ENCODE results near the gene FTCDNL1. TPM values are rescaled to one million over a fixed set of nuclear protein-coding genes. Genes with fewer than 3 reads are reported as not detected.

FTCDNL1 gene
- total RNA-seq, 1 donor from 2014 or later = 0.06 TPM

- no peak overlapping the region for H3K4me3 ChIP-seq (ENCODE audit: low read depth, low read length)
- no peak for DNase-seq (ENCODE audit: low read depth)
- TF ChIP-seq, protein P1, sequence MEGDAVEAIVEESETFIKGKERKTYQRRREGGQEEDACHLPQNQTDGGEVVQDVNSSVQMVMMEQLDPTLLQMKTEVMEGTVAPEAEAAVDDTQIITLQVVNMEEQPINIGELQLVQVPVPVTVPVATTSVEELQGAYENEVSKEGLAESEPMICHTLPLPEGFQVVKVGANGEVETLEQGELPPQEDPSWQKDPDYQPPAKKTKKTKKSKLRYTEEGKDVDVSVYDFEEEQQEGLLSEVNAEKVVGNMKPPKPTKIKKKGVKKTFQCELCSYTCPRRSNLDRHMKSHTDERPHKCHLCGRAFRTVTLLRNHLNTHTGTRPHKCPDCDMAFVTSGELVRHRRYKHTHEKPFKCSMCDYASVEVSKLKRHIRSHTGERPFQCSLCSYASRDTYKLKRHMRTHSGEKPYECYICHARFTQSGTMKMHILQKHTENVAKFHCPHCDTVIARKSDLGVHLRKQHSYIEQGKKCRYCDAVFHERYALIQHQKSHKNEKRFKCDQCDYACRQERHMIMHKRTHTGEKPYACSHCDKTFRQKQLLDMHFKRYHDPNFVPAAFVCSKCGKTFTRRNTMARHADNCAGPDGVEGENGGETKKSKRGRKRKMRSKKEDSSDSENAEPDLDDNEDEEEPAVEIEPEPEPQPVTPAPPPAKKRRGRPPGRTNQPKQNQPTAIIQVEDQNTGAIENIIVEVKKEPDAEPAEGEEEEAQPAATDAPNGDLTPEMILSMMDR (conservative IDR thresholded peaks at IDR 0.05; ENCODE audit: low read depth, low read length) = no peak
Measured at GRCh38 chr2:199812493-199812892, 38.5 kb downstream of the FTCDNL1 start.

DNA sequence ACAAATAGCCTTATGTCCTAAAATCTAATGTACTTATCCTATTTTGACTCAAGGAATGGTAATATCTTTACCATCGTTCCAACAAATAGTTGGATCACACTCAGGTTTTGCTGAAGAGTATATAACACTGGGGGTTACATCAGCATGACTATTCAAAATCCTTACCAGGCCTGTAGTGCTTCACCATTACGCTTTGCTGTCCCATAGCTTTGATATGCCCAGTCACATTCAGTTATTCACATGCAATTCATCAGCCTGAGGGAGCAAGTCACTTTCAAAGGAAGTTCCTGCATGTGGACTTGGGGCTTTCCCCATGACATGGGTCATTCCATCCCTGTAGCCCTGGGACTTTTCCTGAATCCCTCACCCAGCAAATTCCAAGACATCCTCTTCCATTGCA, 39.6 kb downstream of the FTCDNL1 start:
- TF ChIP-seq, protein P1 (conservative IDR thresholded peaks at IDR 0.05; ENCODE audit: low read depth, low read length) = no peak
- DNase-seq (ENCODE audit: low read depth) = no peak
- H3K4me3 ChIP-seq (ENCODE audit: low read depth, low read length) = no peak overlapping the region

DNA sequence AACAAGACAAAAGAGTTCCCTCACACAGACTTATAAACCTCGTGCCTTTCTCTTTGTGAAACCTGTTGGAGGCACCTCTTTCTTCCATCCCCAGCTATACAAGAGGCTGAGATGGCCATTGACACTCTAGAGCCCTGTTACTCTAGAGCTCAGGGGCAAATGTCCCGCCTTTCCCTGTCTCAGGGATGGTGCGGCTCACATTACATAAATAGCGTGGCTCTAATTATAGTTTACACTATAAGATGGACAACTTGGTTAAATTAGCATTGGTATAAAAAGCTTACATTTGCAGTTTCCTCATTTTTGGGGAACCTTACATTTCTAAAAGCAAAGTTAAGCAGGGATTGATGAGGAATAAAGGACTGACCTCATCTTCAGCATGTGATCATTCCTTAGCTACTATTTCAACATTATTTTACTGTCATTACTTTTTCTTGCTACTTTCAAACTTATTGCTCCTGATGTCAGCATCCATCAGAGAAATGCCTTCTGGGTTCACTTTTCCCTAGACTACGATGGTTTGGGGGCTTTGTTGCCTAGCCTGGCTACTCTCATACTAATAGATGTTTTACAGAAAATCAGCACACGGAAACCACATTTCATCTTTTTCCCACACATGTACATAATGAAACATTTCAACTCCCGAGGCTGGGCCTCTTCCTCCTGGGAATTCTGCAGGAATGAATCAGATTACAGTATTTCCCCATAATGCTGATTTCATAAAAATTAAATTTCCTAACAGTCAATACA, 40.4 kb downstream of the FTCDNL1 start:
- no peak overlapping the region for H3K4me3 ChIP-seq (ENCODE audit: low read depth, low read length)
- DNase-seq (ENCODE audit: low read depth) = no peak
- TF ChIP-seq, protein P1 (conservative IDR thresholded peaks at IDR 0.05; ENCODE audit: low read depth, low read length) = no peak

DNA sequence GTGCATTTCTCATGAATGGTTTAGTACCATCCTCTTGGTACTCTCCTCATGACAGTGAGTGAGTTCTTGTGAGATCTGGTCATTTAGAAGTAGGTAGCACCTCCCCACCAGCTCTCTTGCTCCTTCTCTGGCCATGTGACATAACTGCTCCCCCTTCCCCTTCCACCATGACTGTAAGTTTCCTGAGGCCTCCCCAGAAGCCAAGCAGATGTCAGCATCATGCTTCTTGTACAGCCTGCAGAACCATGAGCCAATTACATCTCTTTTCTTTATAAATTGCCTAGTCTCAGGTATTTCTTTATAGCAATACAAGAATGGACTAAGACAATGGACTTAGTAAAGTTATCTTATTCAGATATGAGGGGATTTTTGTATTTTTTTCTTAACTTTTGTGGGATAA, 43.0 kb downstream of the FTCDNL1 start:
- DNase-seq (ENCODE audit: low read depth) = no peak
- H3K4me3 ChIP-seq (ENCODE audit: low read depth, low read length) = no peak overlapping the region
- TF ChIP-seq, protein P1 (conservative IDR thresholded peaks at IDR 0.05; ENCODE audit: low read depth, low read length) = no peak

DNA sequence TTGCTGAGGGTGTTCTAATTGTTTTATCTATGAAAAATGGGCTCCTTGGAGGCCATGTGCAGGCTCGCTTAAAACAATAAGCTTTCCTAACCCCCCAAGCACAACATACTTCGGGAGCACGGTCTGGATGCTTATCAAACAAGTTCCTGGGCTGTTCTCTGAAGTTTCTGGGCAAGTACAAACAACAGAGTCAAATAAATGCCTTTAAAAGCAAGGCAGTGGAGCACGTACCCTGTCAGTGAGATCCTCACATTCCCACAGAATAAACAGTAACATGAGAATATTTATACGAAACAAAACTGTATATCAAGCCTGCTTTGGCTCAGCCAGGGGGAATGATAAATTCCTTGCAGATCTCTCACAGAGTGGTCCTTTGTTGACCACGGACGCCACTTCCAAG, 44.8 kb downstream of the FTCDNL1 start:
- no peak overlapping the region for H3K4me3 ChIP-seq (ENCODE audit: low read depth, low read length)
- TF ChIP-seq, protein P1 (conservative IDR thresholded peaks at IDR 0.05; ENCODE audit: low read depth, low read length) = no peak
- no peak for DNase-seq (ENCODE audit: low read depth)

- no peak overlapping the region for H3K4me3 ChIP-seq (ENCODE audit: low read depth, low read length)
- DNase-seq (ENCODE audit: low read depth) = no peak
- TF ChIP-seq, protein P1 (conservative IDR thresholded peaks at IDR 0.05; ENCODE audit: low read depth, low read length) = no peak
Measured at GRCh38 chr2:199804831-199805230, 46.2 kb downstream of the FTCDNL1 start.
